NCI-H187 treated with DMSO at 0.1 percent for 48 hours (cell line): Measurements from ENCODE around the gene ZNF746.

Experiments
- DNase-seq: peaks from one replicate; lab custom pipeline; 2025; lab: John Stamatoyannopoulos, UW

Gene ZNF746

DNA sequence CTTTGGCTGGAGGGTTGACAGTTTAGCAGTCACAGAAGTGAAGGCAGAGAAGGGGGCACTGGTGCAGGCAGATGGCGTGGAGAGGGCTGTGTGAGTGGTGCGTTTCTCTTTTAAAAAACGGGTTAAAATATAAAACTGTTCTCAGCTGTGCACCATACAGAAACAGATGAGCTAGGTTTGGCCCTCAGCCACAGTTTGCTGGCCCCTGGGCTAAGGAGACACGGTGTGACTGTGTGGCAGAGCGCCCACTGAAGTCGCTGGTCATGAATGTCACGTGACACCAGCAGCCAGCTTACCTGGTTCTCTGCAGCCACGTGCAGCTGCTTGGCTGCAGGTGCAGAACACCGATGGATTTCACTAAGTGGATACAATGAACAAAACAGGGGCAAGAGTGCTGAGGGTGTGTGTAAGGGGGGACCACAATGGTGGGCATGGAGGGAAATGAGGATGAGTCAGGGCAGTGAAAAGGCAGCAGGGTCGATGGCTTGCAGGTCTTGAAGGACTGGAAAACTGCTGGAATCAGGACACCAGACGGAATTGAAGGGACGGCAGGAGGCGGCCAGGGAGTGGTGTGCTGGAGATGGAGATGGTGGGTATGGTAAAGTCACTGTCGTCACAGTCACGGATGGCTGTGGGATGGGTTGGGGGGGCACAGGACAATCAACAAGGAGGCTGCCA is 7.4 kb downstream of the ZNF746 start:
- DNase-seq, result no peak

DNA sequence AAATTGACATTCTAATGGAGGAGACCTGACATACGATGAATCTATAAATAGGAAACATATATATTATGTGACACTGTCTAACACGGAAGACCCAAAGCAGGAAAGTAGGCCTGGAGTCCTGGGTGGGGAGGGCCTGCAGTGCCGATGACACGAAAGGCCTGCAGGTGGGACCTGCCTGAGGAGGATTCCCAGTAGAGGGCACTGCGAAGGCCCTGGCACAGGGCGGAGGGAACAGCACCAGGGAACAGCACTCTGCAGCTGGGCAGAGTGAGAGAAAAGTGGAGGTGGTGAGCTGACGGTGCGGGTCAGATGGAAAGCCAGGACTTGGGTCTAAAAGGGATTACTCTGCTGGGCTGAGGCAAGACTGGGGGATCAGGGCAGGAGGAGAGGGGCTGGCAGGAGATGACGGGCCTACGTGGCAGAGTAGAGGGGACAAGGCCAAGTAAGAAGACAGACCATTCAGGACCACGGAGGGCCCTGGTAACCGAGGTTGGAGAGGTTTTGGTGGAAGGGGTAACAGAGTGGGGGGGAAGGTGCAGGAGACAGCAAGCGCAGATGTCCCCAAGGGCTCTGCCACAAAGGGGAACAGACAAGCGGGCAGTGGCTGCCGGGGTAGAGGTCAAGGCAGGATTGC is 8.1 kb downstream of the ZNF746 start:
- DNase-seq, result no peak

DNA sequence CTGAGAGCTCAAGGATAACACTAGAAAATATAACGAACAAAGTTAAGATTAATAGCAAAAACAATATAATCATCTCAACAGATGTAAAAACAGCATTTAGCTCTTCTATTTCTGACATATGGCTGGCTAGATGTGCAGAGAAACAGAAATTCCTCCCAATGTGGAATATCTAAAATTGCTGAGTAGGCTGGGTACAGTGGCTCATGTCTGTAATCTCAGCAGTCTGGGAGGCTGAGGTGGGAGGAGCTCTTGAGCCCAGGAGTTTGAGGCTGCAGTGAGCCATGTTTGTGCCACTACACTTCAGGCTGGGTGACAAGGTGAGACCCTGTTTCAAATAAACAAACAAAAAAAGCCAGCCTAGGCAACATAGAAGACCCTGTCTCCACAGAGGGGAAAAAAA is 18.0 kb downstream of the ZNF746 start:
- no peak for DNase-seq

DNA sequence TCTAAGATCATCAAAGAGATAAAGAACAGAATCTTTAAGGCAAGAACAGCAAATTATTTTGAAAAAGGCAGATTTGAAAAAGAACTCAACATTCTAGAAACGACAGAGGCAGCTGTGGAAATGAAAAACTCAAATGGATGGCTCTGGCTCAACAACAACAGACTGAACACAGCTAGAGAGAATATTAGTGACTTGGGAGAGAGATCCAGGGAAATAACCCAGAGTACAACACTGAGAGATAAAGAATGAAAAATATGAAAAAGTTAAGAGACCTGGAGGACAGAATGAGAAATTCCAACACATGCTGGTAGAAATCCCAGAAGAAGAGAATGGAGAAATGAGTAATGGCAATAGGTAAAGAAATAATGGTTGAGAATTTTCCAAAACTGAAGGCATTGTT is 18.9 kb downstream of the ZNF746 start:
- no peak for DNase-seq

DNA sequence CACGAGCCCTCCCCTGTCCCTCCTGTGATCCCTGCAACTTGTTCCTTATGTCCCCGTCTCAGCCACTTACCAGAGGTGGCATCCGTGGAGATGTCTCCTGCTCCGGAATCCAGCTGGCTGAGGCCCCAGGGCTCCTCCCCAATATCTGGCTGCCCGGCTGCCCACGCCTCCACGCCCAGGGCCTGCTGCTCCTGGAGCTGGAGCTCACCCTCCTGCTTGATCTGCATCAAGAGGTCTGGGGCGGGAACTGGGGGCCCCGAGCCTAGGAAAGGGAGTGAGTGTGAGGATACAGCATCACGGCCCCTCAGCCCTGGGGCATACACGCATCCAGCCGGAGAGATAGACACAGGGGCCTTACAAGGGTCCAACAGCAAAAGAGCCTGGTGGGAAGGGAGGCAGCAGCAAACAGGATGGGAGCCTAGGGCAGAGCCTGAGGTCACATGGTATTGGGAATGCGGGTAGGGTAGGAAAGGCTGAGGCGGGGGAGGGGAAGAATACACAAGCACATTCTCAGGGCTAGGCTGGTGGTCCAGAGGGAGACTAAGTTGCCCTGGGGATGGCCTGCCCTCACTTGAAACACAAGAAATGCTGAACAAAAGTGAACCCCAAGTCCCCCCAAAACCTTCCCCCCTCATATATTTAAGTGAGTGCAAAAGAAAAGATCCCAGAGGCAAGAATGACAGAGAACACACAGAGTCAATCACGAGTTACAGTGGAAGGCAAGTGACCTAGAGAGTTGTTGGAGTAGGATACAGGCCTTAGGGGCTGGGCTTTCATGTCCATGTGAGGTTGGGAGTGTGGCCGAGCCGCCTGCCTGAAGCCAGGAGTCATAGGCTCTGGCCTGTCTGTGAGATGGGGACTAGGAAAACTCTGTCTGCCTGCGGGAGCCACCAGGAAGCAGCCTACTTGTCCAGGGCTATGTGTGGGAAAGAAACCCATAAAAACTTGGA is 19.8 kb downstream of the ZNF746 start:
- DNase-seq, result no peak

DNA sequence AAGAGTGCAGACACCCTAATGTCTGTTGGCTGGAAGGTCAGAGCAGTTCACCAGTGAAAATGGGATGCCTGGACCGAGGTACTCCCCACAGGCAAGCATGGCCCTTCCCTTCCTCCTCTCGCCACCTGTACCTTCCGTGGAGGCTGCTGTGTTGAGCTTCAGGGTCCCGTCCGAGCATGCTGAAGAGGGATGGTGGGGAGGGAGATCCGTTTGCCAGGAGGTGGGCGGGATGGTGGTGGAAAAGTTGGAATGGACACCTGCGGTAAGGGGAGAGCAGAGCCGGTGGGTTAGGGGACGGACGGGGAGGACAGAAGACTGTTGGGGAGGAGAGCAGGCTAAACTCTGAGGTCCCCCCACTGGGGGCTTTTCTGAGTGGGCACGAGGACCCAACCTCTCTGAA is 20.8 kb downstream of the ZNF746 start:
- DNase-seq, result no peak

DNA sequence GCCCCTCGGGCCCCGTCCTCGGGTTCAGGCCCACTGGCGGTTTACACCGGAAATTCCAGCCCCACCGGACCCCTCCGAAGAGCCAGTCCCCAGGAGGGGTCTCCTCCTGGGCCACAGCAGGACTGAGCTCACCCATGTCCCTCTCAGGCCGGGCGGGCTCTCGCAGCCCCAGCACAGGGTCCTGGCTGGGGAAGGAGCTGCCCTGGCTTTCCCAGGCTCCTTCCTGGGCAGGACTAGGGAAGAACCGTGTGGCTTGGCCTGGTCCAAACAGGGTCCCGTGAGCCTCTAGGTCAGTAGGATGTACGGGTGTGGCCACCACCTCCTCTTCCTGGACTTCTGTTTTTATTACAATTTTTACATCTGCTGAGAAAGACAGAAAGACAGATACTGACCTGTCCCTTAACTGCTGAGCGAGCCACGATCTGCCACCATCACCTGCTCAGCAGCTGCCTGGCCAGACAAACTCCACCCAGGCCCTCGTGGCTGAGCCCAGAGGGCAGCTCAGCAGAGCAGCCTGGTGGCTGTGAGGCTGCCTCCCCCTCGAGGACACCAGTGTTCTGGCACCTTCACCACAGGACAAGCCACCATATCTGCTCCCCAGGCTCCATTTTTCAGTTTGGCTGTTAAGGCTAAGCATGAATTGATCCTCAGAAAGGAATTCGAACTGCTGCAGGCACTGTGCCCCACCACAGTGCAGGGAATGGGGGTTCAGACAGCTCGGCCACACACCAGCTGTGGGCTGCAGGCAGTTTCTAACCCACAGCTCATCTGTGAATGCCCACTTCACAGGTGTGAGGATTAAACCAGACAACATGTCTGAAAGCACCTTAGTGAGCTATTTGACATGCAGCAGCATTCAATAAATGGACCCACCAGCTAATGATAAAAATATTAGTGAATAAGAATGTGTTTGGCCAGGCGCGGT is 22.2 kb downstream of the ZNF746 start:
- DNase-seq, result no peak

DNA sequence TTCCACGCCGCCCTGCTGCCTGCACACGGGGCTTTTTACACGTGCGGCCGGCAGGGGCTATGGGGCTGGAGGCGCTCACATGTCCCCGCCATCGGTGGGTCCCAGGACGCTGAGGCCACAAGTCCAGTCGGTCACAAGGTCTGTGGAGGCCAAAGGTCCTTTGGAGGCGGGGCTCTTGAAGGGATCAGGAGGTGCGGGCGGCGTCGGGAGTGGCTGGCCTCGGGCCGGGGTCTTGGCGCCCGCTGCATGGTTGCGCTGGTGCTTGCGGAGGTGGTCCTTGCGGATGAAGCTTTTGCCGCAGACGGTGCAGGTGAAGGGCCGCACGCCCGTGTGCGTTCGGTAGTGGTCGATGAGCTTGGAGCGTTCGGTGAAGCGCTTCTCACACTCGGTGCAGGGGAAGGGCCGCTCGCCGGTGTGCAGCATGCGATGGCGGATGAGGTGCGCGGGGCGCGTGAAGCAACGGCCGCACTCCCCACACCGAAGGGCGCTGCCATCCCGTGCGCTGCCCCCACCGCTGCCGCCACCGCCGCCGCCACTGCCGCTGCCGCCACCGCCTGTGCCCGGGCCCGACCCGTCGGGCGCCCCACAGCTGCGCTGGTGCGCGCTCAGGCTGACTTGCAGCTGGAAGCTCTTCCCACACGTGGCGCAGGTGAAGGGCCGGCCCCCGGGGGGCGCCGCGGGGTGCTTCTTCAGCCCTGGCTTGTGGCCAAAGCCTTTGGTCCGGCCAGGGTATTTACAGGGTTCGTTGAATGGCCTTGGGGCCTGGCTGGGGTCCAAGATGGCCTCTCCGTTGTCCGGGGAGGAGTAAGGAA is 23.1 kb downstream of the ZNF746 start:
- no peak for DNase-seq

DNA sequence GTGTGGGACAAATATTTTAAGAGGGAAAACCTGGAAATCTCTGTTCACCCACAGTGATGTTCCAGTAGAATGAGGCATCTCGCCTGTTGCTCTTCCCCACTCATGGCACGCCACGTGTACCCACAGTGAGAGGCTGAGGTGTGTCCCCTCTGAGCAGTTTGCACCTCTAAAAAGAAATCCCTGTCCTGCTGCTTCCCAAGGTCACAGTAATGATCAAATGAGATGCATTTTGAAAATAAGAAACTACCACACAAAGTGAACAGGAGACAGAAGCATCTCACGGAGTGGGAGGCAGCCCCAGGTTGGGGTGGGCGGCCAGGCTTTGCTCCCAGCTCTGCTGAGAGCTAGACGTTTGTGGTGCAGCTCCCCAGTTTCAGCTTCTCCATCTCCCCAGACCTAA is 24.4 kb downstream of the ZNF746 start:
- no peak for DNase-seq

DNA sequence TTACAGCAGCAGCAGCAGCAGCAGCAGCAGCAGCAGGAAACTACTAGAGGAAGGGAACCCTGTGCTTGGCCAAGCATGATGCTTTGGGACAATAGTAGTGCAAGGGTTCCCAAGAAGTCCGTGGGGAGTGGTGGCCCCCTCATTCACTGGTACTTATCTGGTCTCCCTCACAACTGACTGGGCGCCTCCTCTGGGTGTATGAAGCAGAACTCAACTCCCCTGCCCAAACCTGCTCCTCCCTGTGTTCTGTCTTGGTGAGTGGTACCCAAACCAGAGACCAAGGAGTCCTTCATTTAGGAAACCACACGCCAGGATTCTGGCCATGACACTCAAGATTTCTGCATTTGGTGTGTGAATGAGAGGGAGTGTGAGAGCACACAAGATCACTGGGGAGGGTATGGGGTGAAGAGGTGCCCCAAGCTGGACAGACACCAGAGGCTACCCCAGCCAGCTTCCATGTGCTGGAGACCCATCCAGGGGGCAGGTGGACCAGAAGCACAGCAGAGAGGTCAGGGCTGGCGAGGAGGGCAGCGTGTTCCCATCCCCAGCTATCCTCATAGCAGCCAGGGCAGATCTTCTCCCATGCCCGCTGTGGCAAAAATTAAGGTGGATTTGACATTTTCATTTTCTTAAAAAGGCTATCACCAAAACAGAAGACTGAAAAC is 26.2 kb downstream of the ZNF746 start:
- DNase-seq, result no peak

DNA sequence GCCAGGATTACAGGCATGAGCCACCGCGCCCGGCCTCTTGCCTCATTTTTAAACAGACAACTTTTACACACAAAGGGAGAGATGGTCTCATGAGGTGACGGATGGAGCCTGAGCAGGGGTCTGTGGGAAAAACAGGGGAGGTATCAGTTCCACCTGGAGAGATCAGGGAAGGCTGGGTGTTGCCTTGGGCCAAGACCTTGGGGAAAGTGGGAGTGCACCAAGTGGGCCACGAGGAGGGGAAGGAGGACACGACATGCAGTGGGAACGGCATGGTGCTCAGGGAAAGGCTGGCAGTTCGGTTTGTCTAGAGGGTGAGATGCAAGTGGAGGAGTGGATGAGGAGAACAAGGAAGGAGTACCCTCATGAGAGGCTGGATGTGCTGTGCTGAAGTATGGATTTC is 27.8 kb downstream of the ZNF746 start:
- no peak for DNase-seq

DNA sequence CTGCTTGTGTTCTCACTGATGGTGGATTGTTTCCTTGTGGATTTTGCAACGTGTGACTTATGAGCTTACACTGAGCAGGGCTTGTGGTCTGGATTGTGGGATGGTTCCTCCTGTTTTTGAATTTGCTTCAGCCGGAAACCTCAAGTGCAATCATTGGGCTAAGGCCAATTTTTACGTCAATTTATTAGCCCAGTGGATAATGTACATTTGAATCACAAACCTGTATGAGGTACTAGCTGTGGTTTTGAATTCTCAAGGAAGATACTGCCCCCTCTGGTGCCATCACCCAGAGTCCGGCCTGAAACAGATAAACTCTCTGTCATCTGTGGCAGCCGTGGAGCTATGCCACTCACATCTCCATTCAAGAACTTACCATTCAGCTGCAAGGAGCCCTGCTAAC is 29.4 kb downstream of the ZNF746 start:
- DNase-seq, result no peak

DNA sequence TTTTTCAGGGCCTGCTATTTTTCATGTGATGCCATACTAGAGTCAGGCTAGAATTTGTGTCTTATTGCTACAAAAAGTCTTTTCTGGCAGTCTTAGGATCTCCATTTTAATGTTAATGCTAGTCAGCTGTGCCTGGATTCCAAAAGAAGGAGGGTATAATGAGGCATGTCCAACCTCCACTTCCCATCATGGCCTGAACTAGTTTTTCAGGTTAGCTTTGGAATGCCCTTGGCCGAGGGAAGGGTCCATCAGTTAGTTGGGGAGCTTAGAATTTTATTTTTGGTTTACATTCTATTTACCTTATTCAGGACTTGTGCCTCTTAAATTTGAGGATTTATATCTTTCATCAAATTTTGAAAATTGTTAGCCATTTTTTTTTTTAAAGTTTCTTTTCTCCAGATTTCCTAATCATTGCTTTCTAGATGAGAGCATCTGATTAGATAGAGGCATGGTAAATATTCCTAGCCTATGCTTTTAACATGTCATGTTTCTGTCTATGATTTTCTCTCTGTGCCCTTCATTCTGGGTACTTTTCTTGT is 30.2 kb downstream of the ZNF746 start:
- no peak for DNase-seq

DNA sequence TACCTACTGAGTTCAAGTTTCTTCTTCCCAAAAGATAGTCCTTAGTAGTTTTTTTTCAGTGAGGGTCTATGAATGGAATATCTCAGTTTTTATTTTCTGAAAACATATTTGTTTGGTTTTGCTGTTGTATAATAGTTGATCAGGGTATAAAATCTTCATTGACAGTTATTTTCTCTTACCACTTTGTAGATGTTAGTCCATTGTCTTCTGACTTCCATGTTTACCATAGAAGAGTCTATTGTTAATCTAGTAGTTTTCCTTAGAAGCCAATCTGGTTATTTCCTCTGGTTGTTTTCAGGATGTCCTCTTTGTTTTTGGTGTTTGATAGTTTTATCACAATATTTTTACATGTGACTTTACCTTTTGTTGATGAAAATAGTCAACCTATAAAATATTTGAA is 31.2 kb downstream of the ZNF746 start:
- no peak for DNase-seq

DNA sequence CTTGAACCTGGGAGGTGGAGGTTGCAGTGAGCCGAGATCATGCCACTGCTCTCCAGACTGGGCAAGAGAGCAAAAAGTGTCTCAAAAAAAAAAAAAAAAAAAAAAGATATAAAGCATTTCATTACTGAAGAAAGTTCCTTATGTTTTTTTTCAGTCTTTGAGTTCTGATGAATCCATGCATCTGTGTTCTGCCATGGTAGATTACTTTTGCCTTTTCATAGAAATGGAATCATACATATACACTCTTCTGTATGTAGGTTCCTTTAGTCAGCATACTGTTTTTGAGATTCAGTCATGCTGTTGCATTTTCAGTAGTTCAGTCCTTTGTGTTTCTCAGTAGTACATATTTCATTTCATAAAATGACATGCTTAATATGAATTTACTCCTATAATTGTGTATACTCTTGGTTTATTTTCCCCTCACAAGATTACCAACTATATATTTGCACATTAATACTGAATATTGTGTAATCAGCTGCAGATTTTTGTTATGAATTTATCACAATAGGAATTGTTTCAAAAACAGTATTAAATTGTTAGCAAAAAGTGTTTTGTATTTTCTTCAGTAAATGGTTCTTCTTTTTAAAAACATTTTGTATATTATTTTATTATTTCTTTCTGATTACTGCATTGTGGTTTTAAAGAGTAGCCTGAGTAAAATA is 34.0 kb downstream of the ZNF746 start:
- no peak for DNase-seq

DNA sequence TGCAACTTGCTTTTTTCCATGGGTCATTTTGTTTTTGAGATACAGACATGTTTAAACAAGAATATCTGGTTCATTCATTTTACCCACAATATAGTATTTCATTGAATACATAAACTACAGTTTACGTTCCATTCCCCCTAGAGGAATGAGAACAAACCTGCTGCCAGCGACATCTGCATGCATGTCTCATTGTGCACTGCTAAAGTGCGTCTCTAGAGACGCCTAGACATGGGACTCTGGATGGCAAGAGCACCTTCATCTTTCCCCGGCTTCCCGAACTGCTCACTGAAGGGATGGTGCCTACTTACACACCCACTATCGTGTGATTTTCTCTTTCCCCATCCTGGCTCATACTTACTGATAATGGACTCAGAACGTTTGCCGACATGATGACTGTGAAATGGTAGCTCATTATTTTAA is 35.5 kb downstream of the ZNF746 start:
- DNase-seq, result no peak

DNA sequence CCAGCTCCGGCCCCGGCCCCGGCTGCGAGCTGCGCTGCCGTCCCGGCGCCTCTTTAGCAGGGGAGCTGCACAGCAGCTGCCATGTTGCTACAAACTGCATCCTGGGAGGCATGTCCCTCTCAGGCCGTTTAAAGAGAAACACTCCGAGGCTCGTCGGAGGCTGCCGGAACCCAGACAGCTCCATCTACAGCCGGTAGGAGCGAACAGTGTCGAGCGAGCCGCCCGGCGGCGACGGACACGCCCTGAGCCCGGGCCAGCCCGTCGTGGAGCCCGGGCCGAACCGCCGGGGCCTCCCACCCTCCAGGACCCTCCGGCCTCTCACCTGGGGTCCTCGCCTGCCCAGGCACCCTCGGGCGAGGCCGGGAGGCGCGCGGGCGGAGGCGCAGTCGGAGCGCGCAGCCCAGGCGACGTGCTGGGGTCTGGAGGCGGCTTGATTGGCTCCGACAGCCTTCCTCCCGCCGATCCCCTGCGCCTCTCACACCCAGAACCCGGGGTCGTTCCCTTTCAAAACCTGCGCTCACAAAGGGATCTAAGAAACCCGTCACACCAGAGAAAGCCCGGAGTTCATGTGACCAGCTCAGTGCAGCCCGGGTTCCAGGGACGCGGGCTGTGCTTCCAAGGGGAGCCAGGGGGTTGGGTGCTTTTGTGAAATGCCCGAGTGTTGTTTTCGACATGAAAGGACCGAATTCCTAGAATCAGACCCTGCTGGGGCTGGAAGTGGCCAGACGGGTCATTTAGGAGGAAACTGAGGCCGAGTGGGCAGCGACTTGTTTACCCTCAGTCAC is 36.9 kb downstream of the ZNF746 start, which contains the start of gene ZNF777:
Gene ZNF777 (minus strand): TSS at position 570 of the 785 bp plus-strand sequence. CDS start 5,040 bp downstream, outside the sequence.
- DNase-seq, result no peak
